C4-2B (cell line): Measurements from ENCODE around the gene POLR2B.

Experiments
- ZFX ChIP-seq: fragments of 450-650 bp; IDR thresholded peaks from 2 replicates; pipeline ENCODE4 v1.6.1; 2017
- TF ChIP-seq, protein P1 (sequence below): fragments of 450-650 bp; conservative IDR thresholded peaks from 2 replicates; pipeline ENCODE4 v1.5.1; 2017; ENCODE audit warnings: mild to moderate bottlenecking

DNA sequence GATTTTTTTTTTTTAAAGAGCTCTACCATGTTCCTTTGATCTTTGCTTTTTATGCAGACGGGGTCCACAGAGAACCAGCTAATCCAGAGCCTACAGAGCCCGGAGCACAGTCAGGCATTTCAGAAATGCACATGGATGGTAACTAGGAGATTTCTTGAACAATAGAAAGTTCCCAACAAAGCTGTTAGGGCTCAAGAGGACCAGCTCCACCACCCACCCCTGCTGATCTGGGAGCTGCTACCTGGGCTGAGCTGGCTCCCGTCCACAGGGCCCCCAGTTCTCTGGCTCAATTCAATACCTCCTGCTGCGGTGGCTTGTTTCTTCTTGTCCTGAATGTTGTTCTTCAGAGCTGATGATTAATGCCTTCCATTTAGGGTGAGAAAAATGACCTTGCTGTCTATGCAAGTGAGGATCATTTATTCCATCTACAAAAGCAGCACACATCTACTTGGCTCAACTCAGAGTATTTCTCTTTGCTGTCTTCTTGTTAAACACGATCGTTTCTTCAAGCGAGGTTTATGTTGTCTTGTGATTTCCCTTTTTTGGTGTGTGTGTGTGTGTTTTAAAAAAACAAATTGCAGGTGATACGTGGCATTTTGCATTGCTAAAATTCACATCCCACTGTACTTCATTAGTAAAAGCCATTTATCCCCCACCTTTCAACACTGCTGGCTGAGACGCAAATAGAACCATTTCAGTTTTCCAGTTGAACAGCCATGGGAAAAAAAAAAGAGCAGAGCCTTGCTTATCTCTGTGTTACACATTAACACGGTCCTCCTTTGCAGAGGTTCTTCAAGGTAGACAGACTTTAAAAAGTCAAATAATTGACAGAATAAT is 100.2 kb downstream of the POLR2B start:
- TF ChIP-seq, protein P1, sequence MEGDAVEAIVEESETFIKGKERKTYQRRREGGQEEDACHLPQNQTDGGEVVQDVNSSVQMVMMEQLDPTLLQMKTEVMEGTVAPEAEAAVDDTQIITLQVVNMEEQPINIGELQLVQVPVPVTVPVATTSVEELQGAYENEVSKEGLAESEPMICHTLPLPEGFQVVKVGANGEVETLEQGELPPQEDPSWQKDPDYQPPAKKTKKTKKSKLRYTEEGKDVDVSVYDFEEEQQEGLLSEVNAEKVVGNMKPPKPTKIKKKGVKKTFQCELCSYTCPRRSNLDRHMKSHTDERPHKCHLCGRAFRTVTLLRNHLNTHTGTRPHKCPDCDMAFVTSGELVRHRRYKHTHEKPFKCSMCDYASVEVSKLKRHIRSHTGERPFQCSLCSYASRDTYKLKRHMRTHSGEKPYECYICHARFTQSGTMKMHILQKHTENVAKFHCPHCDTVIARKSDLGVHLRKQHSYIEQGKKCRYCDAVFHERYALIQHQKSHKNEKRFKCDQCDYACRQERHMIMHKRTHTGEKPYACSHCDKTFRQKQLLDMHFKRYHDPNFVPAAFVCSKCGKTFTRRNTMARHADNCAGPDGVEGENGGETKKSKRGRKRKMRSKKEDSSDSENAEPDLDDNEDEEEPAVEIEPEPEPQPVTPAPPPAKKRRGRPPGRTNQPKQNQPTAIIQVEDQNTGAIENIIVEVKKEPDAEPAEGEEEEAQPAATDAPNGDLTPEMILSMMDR: no peak
- no peak for TF ChIP-seq ZFX
